ENCODE results near the gene AIG1. TPM values are rescaled to one million over a fixed set of nuclear protein-coding genes. Genes with fewer than 3 reads are reported as not detected.
A peak's percentile ranks its signal among the peaks of the same experiment; 100 is the strongest.
"Not testable (repeated sequence)": the region's sequence is repeated elsewhere in the genome, so short reads cannot be mapped to it uniquely, and the experiment has no call there.

AIG1 gene
- total RNA-seq (9.1 TPM), polyA plus RNA-seq (16.5 TPM)
- long read RNA-seq, donor 1, result 0 reads
- long read RNA-seq, donor 2, result 0 reads
- long read RNA-seq, donor 3, transcript AIG1-202 (6 exons, 1,395 nt), result major isoform, 5 of 11 reads
- long read RNA-seq, donor 3, partial matches to known transcripts, result 6 of 11 reads
- long read RNA-seq, donor 3, other reads (novel, unspliced or antisense), result 0 of 11 reads
- long read RNA-seq, donor 4, partial matches to known transcripts, result 0 of 1 reads
- long read RNA-seq, donor 4, other reads (novel, unspliced or antisense), result 0 of 1 reads
- long read RNA-seq, donor 5, transcript AIG1-202 (6 exons, 1,395 nt), result major isoform, 14 of 26 reads
- long read RNA-seq, donor 5, partial matches to known transcripts, result 8 of 26 reads
- long read RNA-seq, donor 5, other reads (novel, unspliced or antisense), result 0 of 26 reads
- long read RNA-seq, donor 6, transcript AIG1-202 (6 exons, 1,395 nt), result major isoform, 10 of 12 reads
- long read RNA-seq, donor 6, partial matches to known transcripts, result 0 of 12 reads
- long read RNA-seq, donor 6, other reads (novel, unspliced or antisense), result 0 of 12 reads
- long read RNA-seq, donor 7, partial matches to known transcripts, result 0 of 5 reads
- long read RNA-seq, donor 7, other reads (novel, unspliced or antisense), result 0 of 5 reads
- long read RNA-seq, donor 8, partial matches to known transcripts, result 0 of 4 reads
- long read RNA-seq, donor 8, other reads (novel, unspliced or antisense), result 0 of 4 reads
- long read RNA-seq, donor 9, partial matches to known transcripts, result 0 of 3 reads
- long read RNA-seq, donor 9, other reads (novel, unspliced or antisense), result 0 of 3 reads
- long read RNA-seq, donor 10, partial matches to known transcripts, result 0 of 2 reads
- long read RNA-seq, donor 10, other reads (novel, unspliced or antisense), result 0 of 2 reads

GRCh38 chr6:143060806-143061596 is at the start of gene AIG1:
AIG1 (plus strand) TSS chr6:143060889; CDS start chr6:143060926, 37 bp downstream.
- Histone ChIP-seq H3K27me3 (ENCODE audit: control insufficient read depth in 2 of 2, insufficient read depth in 1 of 2, low read length in 1 of 2) (peaks cover 0 to 3% of the 10 kb centered on the region in 2 donors), H3K9me3 (ENCODE audit: control insufficient read depth in 2 of 2, insufficient read depth in 1 of 2, low read length in 1 of 2) (peaks cover 0 to 3% of the 10 kb centered on the region in 2 donors), H3K27ac (ENCODE audit: low read depth in 1 of 2, low read length in 1 of 2) (peak within 1 kb of the TSS; percentile 55 to 88), H3K36me3 (ENCODE audit: control insufficient read depth in 2 of 2, insufficient read depth in 2 of 2, low read length in 1 of 2) (no peaks in the 10 kb centered on the region), H3K4me3 (ENCODE audit: low read length in 2 of 2) (peak within 1 kb of the TSS; percentile 76 to 78), H3K4me1 (ENCODE audit: control insufficient read depth in 2 of 2, insufficient read depth in 2 of 2, low read length in 2 of 2) (peaks cover 0 to 11% of the 10 kb centered on the region in 2 donors)
- DNase-seq (ENCODE audit: low read depth in 6 of 9, low spot score in 9 of 9), result peak; percentile 17 to 64 (median 33)
- WGBS, result 10% methylated on average over 50 of the region's 50 CpGs

- H3K27ac ChIP-seq (ENCODE audit: low read depth in 1 of 2, low read length in 1 of 2), result no peak overlapping the region
- no peak overlapping the region for H3K4me3 ChIP-seq (ENCODE audit: low read length in 2 of 2)
- no peaks in the 10 kb centered on the region for H3K36me3 ChIP-seq (ENCODE audit: control insufficient read depth in 2 of 2, insufficient read depth in 2 of 2, low read length in 1 of 2)
- no peaks in the 10 kb centered on the region for H3K4me1 ChIP-seq (ENCODE audit: control insufficient read depth in 2 of 2, insufficient read depth in 2 of 2, low read length in 2 of 2)
- no peak for DNase-seq (ENCODE audit: low read depth in 6 of 9, low spot score in 9 of 9)
- no peaks in the 10 kb centered on the region for H3K9me3 ChIP-seq (ENCODE audit: control insufficient read depth in 2 of 2, insufficient read depth in 1 of 2, low read length in 1 of 2)
- H3K27me3 ChIP-seq (ENCODE audit: control insufficient read depth in 2 of 2, insufficient read depth in 1 of 2, low read length in 1 of 2), result no peaks in the 10 kb centered on the region
- WGBS, result 95% methylated on average over 2 of the region's 2 CpGs
Measured at GRCh38 chr6:143014764-143015163, 45.9 kb upstream of the AIG1 start.

- H3K36me3 ChIP-seq (ENCODE audit: control insufficient read depth in 2 of 2, insufficient read depth in 2 of 2, low read length in 1 of 2), result no peaks in the 10 kb centered on the region
Measured at GRCh38 chr6:143015300-143015706, 45.4 kb upstream of the AIG1 start.

GRCh38 chr6:143018955-143019354 is 41.7 kb upstream of the AIG1 start:
- Histone ChIP-seq H3K36me3 (ENCODE audit: control insufficient read depth in 2 of 2, insufficient read depth in 2 of 2, low read length in 1 of 2) (no peaks in the 10 kb centered on the region), H3K27ac (ENCODE audit: low read depth in 1 of 2, low read length in 1 of 2) (no peak overlapping the region), H3K9me3 (ENCODE audit: control insufficient read depth in 2 of 2, insufficient read depth in 1 of 2, low read length in 1 of 2) (no peaks in the 10 kb centered on the region), H3K27me3 (ENCODE audit: control insufficient read depth in 2 of 2, insufficient read depth in 1 of 2, low read length in 1 of 2) (no peaks in the 10 kb centered on the region), H3K4me3 (ENCODE audit: low read length in 2 of 2) (no peak overlapping the region), H3K4me1 (ENCODE audit: control insufficient read depth in 2 of 2, insufficient read depth in 2 of 2, low read length in 2 of 2) (no peaks in the 10 kb centered on the region)
- DNase-seq (ENCODE audit: low read depth in 6 of 9, low spot score in 9 of 9), result no peak
- WGBS, result 94% methylated on average over 5 of the region's 5 CpGs

More at GRCh38 chr6:143015300-143015706, 45.4 kb upstream of the AIG1 start:
- Histone ChIP-seq H3K4me1 (ENCODE audit: control insufficient read depth in 2 of 2, insufficient read depth in 2 of 2, low read length in 2 of 2) (no peaks in the 10 kb centered on the region), H3K4me3 (ENCODE audit: low read length in 2 of 2) (no peak overlapping the region), H3K27ac (ENCODE audit: low read depth in 1 of 2, low read length in 1 of 2) (no peak overlapping the region), H3K27me3 (ENCODE audit: control insufficient read depth in 2 of 2, insufficient read depth in 1 of 2, low read length in 1 of 2) (no peaks in the 10 kb centered on the region), H3K9me3 (ENCODE audit: control insufficient read depth in 2 of 2, insufficient read depth in 1 of 2, low read length in 1 of 2) (no peaks in the 10 kb centered on the region)
- no peak for DNase-seq (ENCODE audit: low read depth in 6 of 9, low spot score in 9 of 9)
- WGBS, result 96% methylated on average over 4 of the region's 4 CpGs

GRCh38 chr6:143020862-143021261 is 39.8 kb upstream of the AIG1 start:
- not testable (repeated sequence) for H3K4me3 ChIP-seq (ENCODE audit: low read length in 2 of 2); H3K27me3 ChIP-seq (ENCODE audit: control insufficient read depth in 2 of 2, insufficient read depth in 1 of 2, low read length in 1 of 2); H3K27ac ChIP-seq (ENCODE audit: low read depth in 1 of 2, low read length in 1 of 2); H3K36me3 ChIP-seq (ENCODE audit: control insufficient read depth in 2 of 2, insufficient read depth in 2 of 2, low read length in 1 of 2); H3K9me3 ChIP-seq (ENCODE audit: control insufficient read depth in 2 of 2, insufficient read depth in 1 of 2, low read length in 1 of 2); H3K4me1 ChIP-seq (ENCODE audit: control insufficient read depth in 2 of 2, insufficient read depth in 2 of 2, low read length in 2 of 2); DNase-seq (ENCODE audit: low read depth in 6 of 9, low spot score in 9 of 9)
- WGBS, result 87% methylated on average over 2 of the region's 2 CpGs

GRCh38 chr6:143021543-143021942 is 39.1 kb upstream of the AIG1 start:
- 97% methylated on average over 6 of the region's 6 CpGs for WGBS
- no peaks in the 10 kb centered on the region for H3K36me3 ChIP-seq (ENCODE audit: control insufficient read depth in 2 of 2, insufficient read depth in 2 of 2, low read length in 1 of 2)
- H3K27me3 ChIP-seq (ENCODE audit: control insufficient read depth in 2 of 2, insufficient read depth in 1 of 2, low read length in 1 of 2), result no peaks in the 10 kb centered on the region
- DNase-seq (ENCODE audit: low read depth in 6 of 9, low spot score in 9 of 9), result no peak
- no peak overlapping the region for H3K4me3 ChIP-seq (ENCODE audit: low read length in 2 of 2)
- H3K4me1 ChIP-seq (ENCODE audit: control insufficient read depth in 2 of 2, insufficient read depth in 2 of 2, low read length in 2 of 2), result no peaks in the 10 kb centered on the region
- no peak overlapping the region for H3K27ac ChIP-seq (ENCODE audit: low read depth in 1 of 2, low read length in 1 of 2)
- no peaks in the 10 kb centered on the region for H3K9me3 ChIP-seq (ENCODE audit: control insufficient read depth in 2 of 2, insufficient read depth in 1 of 2, low read length in 1 of 2)

GRCh38 chr6:143022587-143022986 is 38.1 kb upstream of the AIG1 start:
- H3K4me3 ChIP-seq (ENCODE audit: low read length in 2 of 2), result no peak overlapping the region
- H3K27me3 ChIP-seq (ENCODE audit: control insufficient read depth in 2 of 2, insufficient read depth in 1 of 2, low read length in 1 of 2), result no peaks in the 10 kb centered on the region
- H3K9me3 ChIP-seq (ENCODE audit: control insufficient read depth in 2 of 2, insufficient read depth in 1 of 2, low read length in 1 of 2), result no peaks in the 10 kb centered on the region
- no peak overlapping the region for H3K27ac ChIP-seq (ENCODE audit: low read depth in 1 of 2, low read length in 1 of 2)
- H3K36me3 ChIP-seq (ENCODE audit: control insufficient read depth in 2 of 2, insufficient read depth in 2 of 2, low read length in 1 of 2), result no peaks in the 10 kb centered on the region
- 74% methylated on average over 2 of the region's 2 CpGs for WGBS
- no peak for DNase-seq (ENCODE audit: low read depth in 6 of 9, low spot score in 9 of 9)
- no peaks in the 10 kb centered on the region for H3K4me1 ChIP-seq (ENCODE audit: control insufficient read depth in 2 of 2, insufficient read depth in 2 of 2, low read length in 2 of 2)

GRCh38 chr6:143023695-143024094 is 37.0 kb upstream of the AIG1 start:
- WGBS, result 98% methylated on average over 1 of the region's 1 CpG
- no peaks in the 10 kb centered on the region for H3K9me3 ChIP-seq (ENCODE audit: control insufficient read depth in 2 of 2, insufficient read depth in 1 of 2, low read length in 1 of 2)
- H3K4me1 ChIP-seq (ENCODE audit: control insufficient read depth in 2 of 2, insufficient read depth in 2 of 2, low read length in 2 of 2), result no peaks in the 10 kb centered on the region
- H3K4me3 ChIP-seq (ENCODE audit: low read length in 2 of 2), result no peak overlapping the region
- H3K27ac ChIP-seq (ENCODE audit: low read depth in 1 of 2, low read length in 1 of 2), result no peak overlapping the region
- no peaks in the 10 kb centered on the region for H3K36me3 ChIP-seq (ENCODE audit: control insufficient read depth in 2 of 2, insufficient read depth in 2 of 2, low read length in 1 of 2)
- no peaks in the 10 kb centered on the region for H3K27me3 ChIP-seq (ENCODE audit: control insufficient read depth in 2 of 2, insufficient read depth in 1 of 2, low read length in 1 of 2)
- DNase-seq (ENCODE audit: low read depth in 6 of 9, low spot score in 9 of 9), result no peak
